ENCODE measurements around the gene CPXM1. TPM values are rescaled to one million over a fixed set of nuclear protein-coding genes. Genes with fewer than 3 reads are reported as not detected.

The CPXM1 gene
- total and polyA plus RNA-seq, 10 of the 15 experiments (the other 5 are each of a cell fraction or from before 2014, with no cell fraction given) = 0.22 to 3.9 (median 0.63) TPM; not detected in 2

DNA sequence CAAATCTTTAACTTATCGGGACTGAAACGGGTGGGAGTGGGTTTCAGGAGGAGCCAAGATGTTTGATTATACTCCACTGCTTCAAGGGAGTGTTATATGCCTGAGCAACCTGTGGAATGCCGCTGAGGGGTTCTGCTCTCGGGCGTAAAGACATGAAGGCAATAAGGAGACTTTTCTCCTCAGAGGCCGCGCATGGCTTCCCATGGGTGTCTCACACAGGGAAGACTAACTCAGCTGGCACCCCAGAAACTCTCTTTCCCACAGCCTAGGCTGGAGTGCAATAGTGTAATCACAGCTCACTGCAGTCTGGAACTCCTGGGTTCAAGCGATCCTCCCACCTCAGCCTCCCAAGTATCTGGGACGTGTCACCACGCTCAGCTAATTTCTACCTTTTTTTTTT, 9.3 kb upstream of the CPXM1 start:
- WGBS (ENCODE audit: insufficient coverage, insufficient replicate concordance, low lambda C conversion rate, missing lambda C conversion rate) = 81% methylated on average over 10 of the region's 10 CpGs

More for the DNA sequence above, 9.3 kb upstream of the CPXM1 start:
- peaks cover 3 to 5% of the 10 kb centered on the region in 2 experiments; a peak in 3 of 4 replicates for H3K27me3 ChIP-seq (replicated peaks in 1 of 2; ENCODE audit: control insufficient read depth in 2 of 2, insufficient read depth in 2 of 2, low read length in 1 of 2)
- H3K79me2 ChIP-seq (ENCODE audit: control insufficient read depth, insufficient read depth, low read length) = no peaks in the 10 kb centered on the region
- ChIA-PET POLR2A (no interaction called here), SMC1A (ENCODE audit: uncharacterized antibody, unreplicated experiment) (no interaction called here), RAD21 (ENCODE audit: unreplicated experiment) (no interaction called here), CTCF (no interaction called here)
- no peaks in the 10 kb centered on the region for H3K36me3 ChIP-seq (ENCODE audit: control insufficient read depth in 2 of 2, insufficient read depth in 2 of 2, low read length in 1 of 2)
- H3K9me3 ChIP-seq (replicated peaks; ENCODE audit: control insufficient read depth, insufficient read depth, low read length) = no peaks in the 10 kb centered on the region; the same call in 2 of the 3 replicates
- no peak overlapping the region for H3K9ac ChIP-seq (ENCODE audit: control insufficient read depth, insufficient read depth, low read length)
- BruUV-seq (replicated peaks) = no TSS peak
- ATAC-seq = no peak
- H3K4me1 ChIP-seq (ENCODE audit: control insufficient read depth, insufficient read depth, low read length) = no peaks in the 10 kb centered on the region
- H3K4me3 ChIP-seq = no peak overlapping the region
- TF ChIP-seq, protein P1, sequence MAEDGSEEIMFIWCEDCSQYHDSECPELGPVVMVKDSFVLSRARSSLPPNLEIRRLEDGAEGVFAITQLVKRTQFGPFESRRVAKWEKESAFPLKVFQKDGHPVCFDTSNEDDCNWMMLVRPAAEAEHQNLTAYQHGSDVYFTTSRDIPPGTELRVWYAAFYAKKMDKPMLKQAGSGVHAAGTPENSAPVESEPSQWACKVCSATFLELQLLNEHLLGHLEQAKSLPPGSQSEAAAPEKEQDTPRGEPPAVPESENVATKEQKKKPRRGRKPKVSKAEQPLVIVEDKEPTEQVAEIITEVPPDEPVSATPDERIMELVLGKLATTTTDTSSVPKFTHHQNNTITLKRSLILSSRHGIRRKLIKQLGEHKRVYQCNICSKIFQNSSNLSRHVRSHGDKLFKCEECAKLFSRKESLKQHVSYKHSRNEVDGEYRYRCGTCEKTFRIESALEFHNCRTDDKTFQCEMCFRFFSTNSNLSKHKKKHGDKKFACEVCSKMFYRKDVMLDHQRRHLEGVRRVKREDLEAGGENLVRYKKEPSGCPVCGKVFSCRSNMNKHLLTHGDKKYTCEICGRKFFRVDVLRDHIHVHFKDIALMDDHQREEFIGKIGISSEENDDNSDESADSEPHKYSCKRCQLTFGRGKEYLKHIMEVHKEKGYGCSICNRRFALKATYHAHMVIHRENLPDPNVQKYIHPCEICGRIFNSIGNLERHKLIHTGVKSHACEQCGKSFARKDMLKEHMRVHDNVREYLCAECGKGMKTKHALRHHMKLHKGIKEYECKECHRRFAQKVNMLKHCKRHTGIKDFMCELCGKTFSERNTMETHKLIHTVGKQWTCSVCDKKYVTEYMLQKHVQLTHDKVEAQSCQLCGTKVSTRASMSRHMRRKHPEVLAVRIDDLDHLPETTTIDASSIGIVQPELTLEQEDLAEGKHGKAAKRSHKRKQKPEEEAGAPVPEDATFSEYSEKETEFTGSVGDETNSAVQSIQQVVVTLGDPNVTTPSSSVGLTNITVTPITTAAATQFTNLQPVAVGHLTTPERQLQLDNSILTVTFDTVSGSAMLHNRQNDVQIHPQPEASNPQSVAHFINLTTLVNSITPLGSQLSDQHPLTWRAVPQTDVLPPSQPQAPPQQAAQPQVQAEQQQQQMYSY (CRISPR knock-in tag; IDR thresholded peaks at IDR 0.05) = no peak
- TF ChIP-seq CEBPB (IDR thresholded peaks at IDR 0.05; ENCODE audit: borderline replicate concordance in 1 of 2, low read depth in 2 of 2, low read length in 2 of 2) = no peak
- no peak for TF ChIP-seq SMC3 (IDR thresholded peaks at IDR 0.05; ENCODE audit: borderline replicate concordance, low read length)
- no peak for TF ChIP-seq FOS (IDR thresholded peaks at IDR 0.05; ENCODE audit: borderline replicate concordance, extremely low read depth, insufficient read length)
- no peak for TF ChIP-seq ZNF24 (IDR thresholded peaks at IDR 0.05)
- no peak for TF ChIP-seq KAT2A (conservative IDR thresholded peaks at IDR 0.05; ENCODE audit: control insufficient read depth, low read depth, low read length)
- TF ChIP-seq, protein P2, sequence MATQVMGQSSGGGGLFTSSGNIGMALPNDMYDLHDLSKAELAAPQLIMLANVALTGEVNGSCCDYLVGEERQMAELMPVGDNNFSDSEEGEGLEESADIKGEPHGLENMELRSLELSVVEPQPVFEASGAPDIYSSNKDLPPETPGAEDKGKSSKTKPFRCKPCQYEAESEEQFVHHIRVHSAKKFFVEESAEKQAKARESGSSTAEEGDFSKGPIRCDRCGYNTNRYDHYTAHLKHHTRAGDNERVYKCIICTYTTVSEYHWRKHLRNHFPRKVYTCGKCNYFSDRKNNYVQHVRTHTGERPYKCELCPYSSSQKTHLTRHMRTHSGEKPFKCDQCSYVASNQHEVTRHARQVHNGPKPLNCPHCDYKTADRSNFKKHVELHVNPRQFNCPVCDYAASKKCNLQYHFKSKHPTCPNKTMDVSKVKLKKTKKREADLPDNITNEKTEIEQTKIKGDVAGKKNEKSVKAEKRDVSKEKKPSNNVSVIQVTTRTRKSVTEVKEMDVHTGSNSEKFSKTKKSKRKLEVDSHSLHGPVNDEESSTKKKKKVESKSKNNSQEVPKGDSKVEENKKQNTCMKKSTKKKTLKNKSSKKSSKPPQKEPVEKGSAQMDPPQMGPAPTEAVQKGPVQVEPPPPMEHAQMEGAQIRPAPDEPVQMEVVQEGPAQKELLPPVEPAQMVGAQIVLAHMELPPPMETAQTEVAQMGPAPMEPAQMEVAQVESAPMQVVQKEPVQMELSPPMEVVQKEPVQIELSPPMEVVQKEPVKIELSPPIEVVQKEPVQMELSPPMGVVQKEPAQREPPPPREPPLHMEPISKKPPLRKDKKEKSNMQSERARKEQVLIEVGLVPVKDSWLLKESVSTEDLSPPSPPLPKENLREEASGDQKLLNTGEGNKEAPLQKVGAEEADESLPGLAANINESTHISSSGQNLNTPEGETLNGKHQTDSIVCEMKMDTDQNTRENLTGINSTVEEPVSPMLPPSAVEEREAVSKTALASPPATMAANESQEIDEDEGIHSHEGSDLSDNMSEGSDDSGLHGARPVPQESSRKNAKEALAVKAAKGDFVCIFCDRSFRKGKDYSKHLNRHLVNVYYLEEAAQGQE (IDR thresholded peaks at IDR 0.05; ENCODE audit: low read depth, low read length) = no peak
- TF ChIP-seq SREBF1 (IDR thresholded peaks at IDR 0.05; ENCODE audit: low read length) = no peak
- TF ChIP-seq STAT1 (conservative IDR thresholded peaks at IDR 0.05) = no peak
- no peak for TF ChIP-seq MEF2A (IDR thresholded peaks at IDR 0.05; ENCODE audit: insufficient read depth, low read depth, low read length)
- TF ChIP-seq, protein P3, sequence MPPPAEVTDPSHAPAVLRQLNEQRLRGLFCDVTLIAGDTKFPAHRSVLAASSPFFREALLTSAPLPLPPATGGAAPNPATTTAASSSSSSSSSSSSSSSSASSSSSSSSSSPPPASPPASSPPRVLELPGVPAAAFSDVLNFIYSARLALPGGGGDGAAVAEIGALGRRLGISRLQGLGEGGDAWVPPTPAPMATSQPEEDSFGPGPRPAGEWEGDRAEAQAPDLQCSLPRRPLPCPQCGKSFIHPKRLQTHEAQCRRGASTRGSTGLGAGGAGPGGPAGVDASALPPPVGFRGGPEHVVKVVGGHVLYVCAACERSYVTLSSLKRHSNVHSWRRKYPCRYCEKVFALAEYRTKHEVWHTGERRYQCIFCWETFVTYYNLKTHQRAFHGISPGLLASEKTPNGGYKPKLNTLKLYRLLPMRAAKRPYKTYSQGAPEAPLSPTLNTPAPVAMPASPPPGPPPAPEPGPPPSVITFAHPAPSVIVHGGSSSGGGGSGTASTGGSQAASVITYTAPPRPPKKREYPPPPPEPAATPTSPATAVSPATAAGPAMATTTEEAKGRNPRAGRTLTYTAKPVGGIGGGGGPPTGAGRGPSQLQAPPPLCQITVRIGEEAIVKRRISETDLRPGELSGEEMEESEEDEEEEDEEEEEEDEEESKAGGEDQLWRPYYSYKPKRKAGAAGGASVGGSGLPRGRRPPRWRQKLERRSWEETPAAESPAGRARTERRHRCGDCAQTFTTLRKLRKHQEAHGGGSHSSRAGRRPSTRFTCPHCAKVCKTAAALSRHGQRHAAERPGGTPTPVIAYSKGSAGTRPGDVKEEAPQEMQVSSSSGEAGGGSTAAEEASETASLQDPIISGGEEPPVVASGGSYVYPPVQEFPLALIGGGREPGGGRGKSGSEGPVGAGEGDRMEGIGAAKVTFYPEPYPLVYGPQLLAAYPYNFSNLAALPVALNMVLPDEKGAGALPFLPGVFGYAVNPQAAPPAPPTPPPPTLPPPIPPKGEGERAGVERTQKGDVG (CRISPR knock-in tag; IDR thresholded peaks at IDR 0.05) = no peak
- no peak for TF ChIP-seq ZNF622 (IDR thresholded peaks at IDR 0.05)
- no peak for TF ChIP-seq TAF1 (IDR thresholded peaks at IDR 0.05; ENCODE audit: borderline replicate concordance, low read depth, low read length)
- no peak for FAIRE-seq
- no peaks in the 10 kb centered on the region for H4K20me1 ChIP-seq (ENCODE audit: control insufficient read depth, insufficient read depth)
- in situ Hi-C loops (cut with MboI) = no loop called here
- no peak for DNase-seq (ENCODE audit: low read depth, low spot score)
- H3K4me2 ChIP-seq (ENCODE audit: control insufficient read depth, insufficient read depth) = no peak overlapping the region
- intact Hi-C loops (cut with micrococcal nuclease; ENCODE audit: unreplicated experiment) = no loop called here
- H3K27ac ChIP-seq (ENCODE audit: control insufficient read depth, insufficient read depth) = no peak overlapping the region
- H2AFZ ChIP-seq (ENCODE audit: control insufficient read depth, low read depth, low read length) = no peak overlapping the region
